HuH-7 (cell line): ENCODE data around the gene SSC4D.

Experiments
- DNase-seq: peaks from one replicate; pipeline ENCODE4 v3.0.0; 2011; ENCODE audit warnings: low spot score

The SSC4D gene

DNA sequence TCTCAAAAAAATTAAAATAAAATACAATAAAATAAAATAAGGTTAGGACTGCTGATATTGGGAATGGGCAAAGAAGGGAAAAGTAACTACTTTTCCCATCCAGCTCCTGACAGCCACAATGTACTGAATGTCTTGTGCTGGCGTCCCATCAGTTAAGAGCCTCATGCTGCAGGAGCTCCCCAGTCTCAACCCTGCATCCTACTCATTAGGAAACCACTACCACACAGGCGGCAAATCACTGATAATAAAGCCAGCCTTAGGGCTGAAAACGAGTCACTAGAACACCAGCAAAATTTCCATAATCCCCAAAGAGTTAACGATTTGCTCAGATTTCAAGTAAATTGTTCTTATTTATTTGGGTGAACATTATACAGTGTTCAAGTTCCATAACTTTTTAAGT, 55.0 kb downstream of the SSC4D start:
- no peak for DNase-seq

DNA sequence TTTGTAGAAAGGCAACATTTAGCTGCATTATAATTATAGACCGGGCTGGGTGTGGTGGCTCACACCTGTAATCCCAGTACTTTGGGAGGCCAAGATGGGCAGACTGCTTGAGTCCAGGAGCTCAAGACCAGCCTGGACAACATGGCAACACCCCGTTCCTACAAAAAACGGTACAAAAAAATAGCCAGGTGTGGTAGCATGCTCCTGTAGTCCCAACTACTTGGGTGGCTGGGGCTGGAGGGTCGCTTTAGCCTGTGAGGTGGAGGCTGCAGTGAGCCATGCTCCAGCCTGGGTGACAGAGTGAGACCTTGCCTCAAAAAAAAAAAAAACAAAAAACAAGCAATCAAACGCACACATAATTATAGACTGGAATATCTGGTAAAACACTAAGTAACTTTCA, 55.8 kb downstream of the SSC4D start:
- DNase-seq: no peak

DNA sequence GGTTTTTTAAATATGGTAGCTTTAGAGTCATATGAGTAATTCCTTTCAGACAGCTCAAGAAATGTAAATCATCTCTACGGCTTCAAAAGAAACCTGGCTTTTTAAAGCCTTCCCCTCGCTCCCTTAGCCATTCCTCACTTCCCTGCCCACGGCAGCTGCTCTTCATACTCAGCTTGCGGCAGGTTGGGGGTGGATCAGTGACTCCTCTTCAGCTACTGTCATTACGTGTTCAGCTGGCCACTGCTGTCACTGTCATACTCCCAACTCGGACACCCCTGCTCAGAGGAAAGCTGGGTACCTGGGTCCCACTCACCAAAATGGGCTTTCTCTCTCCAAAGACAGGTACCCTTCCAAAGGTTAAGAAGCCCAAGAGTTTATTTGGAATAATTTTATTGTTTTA, 57.3 kb downstream of the SSC4D start:
- no peak for DNase-seq

DNA sequence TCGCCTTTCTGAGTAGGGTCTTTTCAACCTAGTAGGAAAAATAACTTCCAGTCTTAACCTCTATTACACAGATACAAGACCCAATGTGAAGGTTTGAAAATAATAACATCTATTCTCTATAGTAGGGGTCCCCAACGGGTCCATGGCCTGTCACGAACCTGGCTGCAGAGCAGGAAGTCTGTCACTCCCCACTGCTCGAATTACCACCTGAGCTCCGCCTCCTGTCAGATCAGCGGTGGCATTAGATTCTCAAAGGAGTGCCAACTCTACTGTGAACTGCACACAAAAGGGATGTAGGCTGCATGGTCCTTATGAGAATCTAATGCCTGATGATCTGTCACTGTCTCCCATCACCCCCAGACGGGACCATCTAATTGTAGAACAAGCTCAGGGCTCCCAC, 58.1 kb downstream of the SSC4D start:
- DNase-seq: no peak

DNA sequence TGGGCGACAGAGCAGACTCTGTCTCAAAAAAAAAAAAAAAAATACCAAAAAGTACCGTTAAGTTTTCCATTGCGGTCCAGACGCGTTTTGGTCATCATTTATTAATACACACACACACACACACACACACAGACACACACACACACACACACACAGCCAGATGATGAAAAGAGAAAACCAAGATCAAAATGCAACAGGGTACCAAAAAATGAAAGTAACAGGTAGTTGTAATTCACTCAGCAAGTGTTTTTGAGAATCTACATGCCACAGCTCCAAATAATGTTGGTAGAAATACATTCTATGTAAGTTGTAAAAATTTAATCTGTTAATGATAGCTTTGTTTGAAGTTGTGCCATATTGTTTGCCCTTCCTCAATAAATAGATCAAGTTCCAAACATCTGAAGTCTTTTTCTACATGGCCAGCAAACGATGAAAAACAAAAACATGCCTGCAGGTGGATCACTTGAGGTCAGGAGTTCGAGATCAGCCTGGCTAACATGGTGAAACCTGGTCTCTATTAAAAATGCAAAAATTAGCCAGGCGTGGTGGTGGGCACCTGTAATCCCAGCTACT, 60.1 kb downstream of the SSC4D start:
- DNase-seq: no peak

DNA sequence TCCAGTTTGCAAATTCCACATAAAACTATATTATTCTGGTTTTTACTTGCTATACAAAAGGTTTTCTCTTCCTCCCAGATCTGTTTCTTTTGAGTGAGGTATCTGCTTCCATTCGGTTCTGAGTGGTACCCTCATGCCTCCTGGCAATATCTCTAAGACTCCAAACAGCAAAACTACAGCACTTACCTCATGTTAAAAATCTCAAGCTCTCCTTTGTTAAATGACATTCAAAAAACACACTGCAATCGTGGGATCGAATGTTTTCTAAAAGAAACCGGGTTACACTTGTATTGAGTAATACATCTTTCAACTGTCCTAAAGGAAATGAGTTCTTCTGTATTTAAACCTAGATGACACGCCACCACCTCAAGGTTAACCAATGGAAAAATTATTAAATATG, 61.8 kb downstream of the SSC4D start:
- DNase-seq: no peak

DNA sequence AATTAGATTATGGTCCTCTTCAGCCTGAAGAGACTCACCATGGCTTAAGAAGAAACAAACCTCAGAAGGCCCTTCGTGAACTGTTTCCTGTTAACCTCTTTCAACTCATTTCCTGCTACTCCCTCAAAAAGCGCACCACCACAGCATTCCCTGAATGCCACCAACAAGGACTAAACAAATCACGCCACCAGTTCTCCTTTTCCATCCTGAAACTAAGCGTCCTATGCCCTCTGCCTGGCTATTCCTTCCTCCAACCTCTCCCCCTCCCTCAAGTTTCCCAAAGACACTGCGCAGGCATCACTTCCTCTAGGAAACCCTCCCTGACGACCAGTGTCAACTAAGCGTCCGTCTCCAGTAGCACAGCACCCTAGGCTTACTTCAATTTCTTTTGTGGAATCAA, 62.7 kb downstream of the SSC4D start:
- DNase-seq: no peak

DNA sequence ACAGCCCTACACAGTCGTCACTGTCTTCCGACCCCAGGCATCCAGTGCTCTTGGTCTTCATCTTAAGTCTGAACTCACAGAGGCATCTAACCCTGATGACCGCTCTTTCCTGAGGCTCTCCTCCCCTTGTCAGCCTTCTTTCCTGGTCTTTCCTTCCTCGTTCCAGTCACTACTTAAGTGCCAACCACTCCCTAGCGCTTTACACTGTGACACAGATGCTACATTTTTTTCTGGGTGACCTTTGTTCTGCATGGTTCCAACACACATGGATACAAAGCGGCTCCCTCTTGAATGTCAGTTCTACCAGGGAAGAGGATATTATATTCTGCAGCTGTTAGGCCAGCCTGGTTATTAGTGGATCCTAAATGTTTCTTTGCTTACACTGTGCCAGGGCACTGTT, 63.4 kb downstream of the SSC4D start:
- no peak for DNase-seq

DNA sequence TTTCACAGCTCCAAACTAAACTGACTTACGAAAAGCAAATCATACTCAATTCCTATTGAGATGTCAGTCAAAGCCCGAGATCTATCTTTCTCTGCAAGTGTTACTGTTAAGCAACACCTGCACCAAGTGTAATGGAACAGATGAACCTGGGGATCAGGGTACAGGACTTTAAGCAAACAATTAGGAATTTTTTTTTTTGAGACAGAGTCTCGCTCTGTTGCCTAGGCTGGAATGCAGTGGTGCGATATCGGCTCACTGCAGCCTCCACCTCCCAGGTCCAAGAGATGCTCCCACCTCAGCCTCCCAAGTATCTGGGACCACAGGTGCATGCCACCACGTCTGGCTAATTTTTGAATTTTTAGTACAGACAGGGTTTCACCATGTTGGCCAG, 65.6 kb downstream of the SSC4D start:
- no peak for DNase-seq

DNA sequence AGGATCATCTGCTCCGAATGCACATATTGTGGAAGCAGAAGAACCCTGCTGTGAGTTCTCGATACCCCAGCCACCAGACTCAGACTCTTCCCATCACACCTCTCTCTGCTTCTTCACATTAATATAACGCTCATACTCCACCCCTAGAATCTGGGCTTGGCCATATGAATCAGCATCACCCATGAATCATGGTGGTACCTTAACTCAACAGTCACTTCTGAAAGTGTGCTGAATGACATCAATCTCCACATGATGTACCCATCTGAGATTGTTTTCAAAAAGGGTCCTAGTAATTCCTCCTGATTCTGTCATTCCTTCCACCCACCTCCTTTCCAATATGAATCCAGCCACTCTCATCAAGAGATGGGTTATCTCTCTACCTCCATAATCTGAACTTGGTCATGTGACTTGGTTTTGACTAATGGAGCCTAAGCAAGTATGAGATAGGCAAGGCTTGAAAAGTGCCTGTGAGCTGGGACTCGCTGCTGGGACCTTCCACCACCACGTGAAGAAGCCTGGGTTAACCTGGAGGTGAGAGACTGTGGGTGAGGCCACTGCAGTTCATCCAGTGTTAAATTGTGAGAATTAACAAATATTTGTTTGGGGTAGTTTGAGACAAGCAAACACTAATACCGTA, 66.1 kb downstream of the SSC4D start:
- no peak for DNase-seq

DNA sequence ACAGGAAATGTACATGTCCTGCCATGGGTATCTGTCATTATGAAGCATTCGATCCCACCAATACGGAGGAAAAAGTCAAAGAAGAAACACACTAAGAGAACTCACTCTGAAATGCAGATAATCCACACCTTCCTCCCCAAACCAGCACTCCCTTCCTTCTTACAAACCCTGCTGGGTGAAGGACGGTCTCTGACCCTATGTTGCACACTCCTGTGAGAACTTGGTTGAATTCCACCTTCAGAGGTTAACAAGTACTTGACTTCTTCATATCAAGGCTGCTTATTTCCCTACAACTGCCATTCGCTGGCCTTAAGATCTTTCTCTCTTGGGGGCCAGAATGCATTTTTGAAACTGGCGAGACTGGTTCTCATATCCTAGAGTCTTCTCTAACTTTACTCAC, 67.3 kb downstream of the SSC4D start:
- DNase-seq: no peak

DNA sequence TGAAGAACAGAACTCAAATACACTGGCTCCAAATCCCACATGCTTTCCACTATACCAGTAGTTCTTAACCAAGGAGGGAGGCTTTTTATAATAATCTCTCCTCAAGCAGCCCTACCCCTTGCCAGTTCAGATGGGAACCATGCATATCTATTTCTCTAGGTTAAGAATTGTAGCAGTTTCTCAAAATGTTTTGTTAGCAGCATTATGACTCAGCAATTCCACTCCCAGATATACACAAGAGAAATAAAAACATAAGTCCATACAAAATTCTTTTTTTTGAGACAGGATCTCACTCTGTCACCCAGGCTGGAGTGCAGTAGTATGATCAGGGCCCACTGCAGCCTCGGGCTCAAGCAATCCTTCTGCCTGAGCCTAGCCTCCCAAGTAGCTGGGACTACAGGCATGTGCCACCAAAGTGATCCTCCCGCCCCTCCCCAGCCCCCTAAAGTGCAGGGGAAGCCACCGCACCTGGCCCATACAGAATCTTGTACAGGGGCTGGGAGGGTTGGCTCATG, 68.8 kb downstream of the SSC4D start:
- DNase-seq: no peak
